Endodermal cell (in vitro differentiated cells): ENCODE results near the gene MRFAP1. TPM values are rescaled to one million over a fixed set of nuclear protein-coding genes. Genes with fewer than 3 reads are reported as not detected.

Experiments used
- DNase-seq: peaks from one replicate; pipeline ENCODE4 v3.0.0-alpha.2; 2017
- H3K27ac ChIP-seq: 2 replicates; pipeline ENCODE4 v1.5.1; 2013; ENCODE audit warnings: mild to moderate bottlenecking, low read depth, low read length, moderate library complexity
- H3K27me3 ChIP-seq: 2 replicates; pipeline ENCODE4 v1.6.1; 2013; ENCODE audit warnings: mild to moderate bottlenecking, low read length, moderate library complexity; ENCODE audit not compliant: insufficient read depth, control insufficient read depth, poor library complexity, severe bottlenecking
- H3K36me3 ChIP-seq: 2 replicates; pipeline ENCODE4 v1.7.0; 2013; ENCODE audit warnings: mild to moderate bottlenecking, low read length, moderate library complexity; ENCODE audit not compliant: control insufficient read depth, insufficient read depth
- H3K4me1 ChIP-seq: one replicate; pipeline ENCODE4 v1.7.0; 2013; ENCODE audit warnings: low read length; ENCODE audit not compliant: control insufficient read depth, insufficient read depth
- H3K4me3 ChIP-seq: 2 replicates; pipeline ENCODE4 v1.5.1; 2013; ENCODE audit warnings: mild to moderate bottlenecking, low read length, moderate library complexity
- H3K9ac ChIP-seq: 2 replicates; pipeline ENCODE4 v1.6.1; 2013; ENCODE audit warnings: mild to moderate bottlenecking, low read length, moderate library complexity; ENCODE audit not compliant: poor library complexity, severe bottlenecking; ENCODE audit errors: extremely low read depth
- H3K9me3 ChIP-seq: 2 replicates; pipeline ENCODE4 v1.6.1; 2013; ENCODE audit warnings: mild to moderate bottlenecking, low read length, moderate library complexity; ENCODE audit not compliant: control insufficient read depth
- H3K27ac Mint-ChIP-seq: 2 replicates; pipeline ENCODE4 v1.8.0; 2020; ENCODE audit warnings: mixed read lengths
- H3K27me3 Mint-ChIP-seq: 2 replicates; pipeline ENCODE4 v1.8.0; 2021; ENCODE audit warnings: mild to moderate bottlenecking, mixed read lengths; ENCODE audit not compliant: insufficient read depth
- H3K36me3 Mint-ChIP-seq: 2 replicates; pipeline ENCODE4 v1.8.0; 2020; ENCODE audit warnings: low read depth, mixed read lengths
- H3K4me1 Mint-ChIP-seq: 2 replicates; pipeline ENCODE4 v1.8.0; 2020; ENCODE audit warnings: mixed read lengths
- H3K4me3 Mint-ChIP-seq: 2 replicates; pipeline ENCODE4 v1.8.0; 2020; ENCODE audit warnings: mild to moderate bottlenecking, moderate library complexity, mixed read lengths
- H3K9me3 Mint-ChIP-seq: 2 replicates; pipeline ENCODE4 v1.8.0; 2020; ENCODE audit warnings: mild to moderate bottlenecking, mixed read lengths
- WGBS, 2 experiments: methylation state at CpG; one replicate each; pipeline versions ENCODE4 v1.1.5 to v1.1.7; 2013; ENCODE audit warnings: missing lambda C conversion rate in 2 of 2, mixed read lengths in 1 of 2; ENCODE audit not compliant: insufficient coverage in 1 of 2, insufficient read length in 1 of 2; 5-methylcytosine and 5-hydroxymethylcytosine counted together
- total RNA-seq, 2 donors: library from RNA; stranded (reverse); fragmentation: NEBNext Ultra II Directional in 1 of 2; extraction: Animal tissue kit (Norgen Biotek cat#: 25700) in 1 of 2; gene quantifications; 2 replicates in 1 of 2; 3 replicates in 1 of 2; pipeline ENCODE4 v1.2.1, GENCODE V29; 2021
- TF ChIP-seq, protein P1 (sequence below): fragments of 200-600 bp; sonication (generic); conservative IDR thresholded peaks from 2 replicates; pipeline ENCODE4 v1.5.0; 2021; ENCODE audit warnings: antibody characterized with exemption, mild to moderate bottlenecking

Gene MRFAP1
- total RNA-seq, 2 donors from 2014 or later: 231 to 239 TPM

DNA sequence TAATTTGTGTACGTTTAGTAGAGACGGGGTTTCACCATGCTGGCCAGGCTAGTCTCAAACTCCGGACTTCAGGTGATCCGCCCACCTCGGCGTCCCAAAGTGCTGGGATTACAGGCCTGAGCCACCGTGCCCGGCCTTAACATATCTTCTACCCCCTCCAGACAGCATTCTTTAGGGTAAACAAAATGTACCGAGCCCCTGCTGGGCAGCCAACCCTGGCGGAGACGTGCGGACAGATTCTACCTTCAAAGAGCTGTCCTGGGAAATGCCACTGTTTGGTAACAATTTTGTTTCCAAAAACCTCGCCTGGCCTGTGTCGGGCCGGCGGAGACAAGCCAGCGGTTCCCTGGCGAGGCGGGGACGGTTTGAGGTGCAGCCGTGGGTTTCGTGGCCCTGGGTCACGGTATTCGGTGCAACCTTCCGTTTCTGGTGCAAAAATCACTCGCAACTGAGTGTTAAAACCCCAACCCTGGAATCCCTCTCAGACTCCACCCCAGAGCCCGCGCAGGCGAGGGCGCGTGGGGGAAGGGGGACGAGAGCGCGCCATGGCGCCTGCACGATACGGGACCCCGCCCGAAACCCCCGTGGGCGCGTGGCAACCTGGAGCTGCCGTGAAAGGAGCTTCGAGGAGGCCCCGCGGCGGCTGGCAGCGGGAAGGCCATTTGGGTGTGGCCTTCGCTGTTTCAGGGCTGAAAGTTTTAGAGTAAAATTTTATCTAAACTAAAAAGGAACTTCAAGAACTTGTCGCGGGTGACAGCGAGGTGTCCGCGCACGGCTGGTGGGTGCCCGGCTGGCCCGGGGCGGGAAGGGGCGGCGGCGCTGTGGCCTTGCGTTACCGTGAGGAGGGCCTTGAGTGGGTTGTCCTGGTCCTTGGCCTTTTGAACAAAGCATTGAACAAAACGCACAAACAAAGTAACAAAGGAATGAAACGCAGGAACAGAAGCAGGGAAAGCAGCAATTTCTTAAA is 17.0 kb downstream of the MRFAP1 start:
- TF ChIP-seq, protein P1, sequence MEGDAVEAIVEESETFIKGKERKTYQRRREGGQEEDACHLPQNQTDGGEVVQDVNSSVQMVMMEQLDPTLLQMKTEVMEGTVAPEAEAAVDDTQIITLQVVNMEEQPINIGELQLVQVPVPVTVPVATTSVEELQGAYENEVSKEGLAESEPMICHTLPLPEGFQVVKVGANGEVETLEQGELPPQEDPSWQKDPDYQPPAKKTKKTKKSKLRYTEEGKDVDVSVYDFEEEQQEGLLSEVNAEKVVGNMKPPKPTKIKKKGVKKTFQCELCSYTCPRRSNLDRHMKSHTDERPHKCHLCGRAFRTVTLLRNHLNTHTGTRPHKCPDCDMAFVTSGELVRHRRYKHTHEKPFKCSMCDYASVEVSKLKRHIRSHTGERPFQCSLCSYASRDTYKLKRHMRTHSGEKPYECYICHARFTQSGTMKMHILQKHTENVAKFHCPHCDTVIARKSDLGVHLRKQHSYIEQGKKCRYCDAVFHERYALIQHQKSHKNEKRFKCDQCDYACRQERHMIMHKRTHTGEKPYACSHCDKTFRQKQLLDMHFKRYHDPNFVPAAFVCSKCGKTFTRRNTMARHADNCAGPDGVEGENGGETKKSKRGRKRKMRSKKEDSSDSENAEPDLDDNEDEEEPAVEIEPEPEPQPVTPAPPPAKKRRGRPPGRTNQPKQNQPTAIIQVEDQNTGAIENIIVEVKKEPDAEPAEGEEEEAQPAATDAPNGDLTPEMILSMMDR: no peak
- H3K36me3 Mint-ChIP-seq: no peaks in the 10 kb centered on the region
- Histone ChIP-seq H3K27me3 (peaks cover 21% of the 10 kb centered on the region), H3K4me3 (no peak overlapping the region), H3K27ac (no peak overlapping the region), H3K4me1 (no peaks in the 10 kb centered on the region), H3K36me3 (no peaks in the 10 kb centered on the region), H3K9ac (no peak overlapping the region), H3K9me3 (no peaks in the 10 kb centered on the region)
- no peak overlapping the region for H3K27ac Mint-ChIP-seq
- H3K9me3 Mint-ChIP-seq: peaks cover 7% of the 10 kb centered on the region
- no peak for DNase-seq
- peaks cover 39% of the 10 kb centered on the region for H3K27me3 Mint-ChIP-seq
- H3K4me1 Mint-ChIP-seq: no peaks in the 10 kb centered on the region
- WGBS, 2 experiments: 83 to 95% methylated on average over 35 to 65 of the region's 65 CpGs
- H3K4me3 Mint-ChIP-seq: no peak overlapping the region

DNA sequence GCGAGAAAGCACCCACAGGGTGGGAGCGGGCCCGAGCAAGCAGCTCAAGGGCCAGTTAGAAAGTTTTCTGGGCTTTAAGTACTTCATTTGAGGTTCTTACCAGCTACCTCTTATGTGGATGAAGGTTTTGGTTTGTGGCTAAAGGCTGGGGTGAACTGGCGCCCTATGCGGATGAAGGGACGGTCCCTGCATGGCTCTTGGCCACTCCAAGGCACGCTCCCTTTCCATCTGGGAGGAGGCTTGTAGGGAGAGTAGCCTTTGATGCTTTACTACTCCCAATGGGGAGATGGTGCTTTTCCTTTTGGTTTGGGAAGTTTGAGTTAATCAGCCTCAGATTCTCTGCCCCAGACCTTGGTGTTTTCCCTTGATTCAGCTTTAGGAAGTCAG is 17.7 kb downstream of the MRFAP1 start:
- H3K4me1 Mint-ChIP-seq: no peaks in the 10 kb centered on the region
- DNase-seq: no peak
- Histone ChIP-seq H3K9me3 (no peaks in the 10 kb centered on the region), H3K36me3 (no peaks in the 10 kb centered on the region), H3K4me1 (no peaks in the 10 kb centered on the region), H3K27me3 (peaks cover 28% of the 10 kb centered on the region), H3K9ac (no peak overlapping the region), H3K4me3 (no peak overlapping the region), H3K27ac (no peak overlapping the region)
- TF ChIP-seq, protein P1: no peak
- H3K36me3 Mint-ChIP-seq: no peaks in the 10 kb centered on the region
- H3K4me3 Mint-ChIP-seq: peak overlapping the region; percentile 44
- 90 to 93% methylated on average over 6 to 7 of the region's 7 CpGs for WGBS, 2 experiments
- peaks cover 45% of the 10 kb centered on the region for H3K27me3 Mint-ChIP-seq
- H3K9me3 Mint-ChIP-seq: peaks cover 7% of the 10 kb centered on the region
- no peak overlapping the region for H3K27ac Mint-ChIP-seq

DNA sequence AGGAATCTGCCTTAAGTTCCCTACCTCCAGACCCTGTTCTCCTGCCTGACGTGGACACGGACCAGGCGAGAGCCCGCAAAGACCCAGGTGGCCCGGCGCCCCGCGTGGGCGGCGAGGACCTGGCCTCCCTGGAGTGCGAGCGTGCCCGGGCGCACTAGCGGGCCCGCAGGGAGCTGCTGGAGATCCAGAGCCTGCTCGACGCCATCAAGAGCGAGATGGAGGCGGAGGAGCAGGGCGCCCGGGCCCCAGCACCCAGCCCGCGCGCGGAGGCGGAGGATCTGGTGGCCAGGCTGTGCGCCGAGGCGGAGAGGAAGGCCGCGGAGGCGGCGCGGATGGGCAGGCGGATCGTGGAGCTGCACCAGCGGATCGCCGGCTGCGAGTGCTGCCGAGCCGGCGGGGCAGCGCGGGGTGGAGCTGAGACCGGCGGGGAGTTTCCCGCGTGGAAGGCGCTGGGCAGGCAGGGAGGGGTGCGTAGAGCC is 18.2 kb downstream of the MRFAP1 start:
- Mint-ChIP-seq H3K36me3 (no peaks in the 10 kb centered on the region), H3K27ac (no peak overlapping the region), H3K4me3 (peak overlapping the region; percentile 44), H3K4me1 (no peaks in the 10 kb centered on the region), H3K9me3 (peaks cover 7% of the 10 kb centered on the region), H3K27me3 (peaks cover 50% of the 10 kb centered on the region)
- TF ChIP-seq, protein P1: no peak
- peaks cover 32% of the 10 kb centered on the region for H3K27me3 ChIP-seq
- no peaks in the 10 kb centered on the region for H3K36me3 ChIP-seq
- no peaks in the 10 kb centered on the region for H3K4me1 ChIP-seq
- H3K4me3 ChIP-seq: no peak overlapping the region
- H3K9me3 ChIP-seq: no peaks in the 10 kb centered on the region
- H3K9ac ChIP-seq: no peak overlapping the region
- no peak overlapping the region for H3K27ac ChIP-seq
- 50 to 55% methylated on average over 28 to 51 of the region's 52 CpGs for WGBS, 2 experiments
- peak; percentile 80 for DNase-seq
